CD4-positive, alpha-beta T cell treated with Interleukin-4 for 4 hours (primary cell): ENCODE data around the gene ANKRD24.
"Not testable (repeated sequence)": the region's sequence is repeated elsewhere in the genome, so short reads cannot be mapped to it uniquely, and the experiment has no call there.

Experiments
- DNase-seq: peaks from one replicate; pipeline ENCODE4 v3.0.0-alpha.2; 2020

The ANKRD24 gene

GRCh38 chr19:4182084-4182810 is at the start of gene ANKRD24, which contains the start of gene SIRT6:
TSS of gene ANKRD24 (plus strand) at chr19:4182689. CDS start at chr19:4186426, 3,737 bp downstream.
TSS of gene SIRT6 (minus strand) at chr19:4182563. CDS start at chr19:4182539, 24 bp downstream.
- DNase-seq = peak; percentile 96

DNA sequence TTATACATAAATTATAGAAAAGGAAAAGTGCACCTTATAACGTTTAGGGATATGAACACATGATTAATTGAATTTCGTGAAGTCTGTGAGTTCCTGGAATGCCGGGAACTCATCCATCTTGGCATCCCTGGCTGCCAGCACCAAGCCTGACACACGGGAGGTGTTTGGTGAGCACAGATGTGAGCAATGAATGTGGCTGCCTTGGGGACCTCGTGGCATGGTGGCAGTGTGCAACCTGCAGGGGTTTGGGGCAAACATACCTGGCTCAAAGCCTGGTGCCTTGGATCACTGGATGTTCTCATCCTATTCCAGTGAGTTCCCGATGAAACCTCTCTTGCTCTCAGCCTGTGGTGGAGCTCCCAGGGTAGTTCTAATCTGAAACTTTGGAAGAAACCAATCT is 48.1 kb upstream of the ANKRD24 start:
- no peak for DNase-seq

DNA sequence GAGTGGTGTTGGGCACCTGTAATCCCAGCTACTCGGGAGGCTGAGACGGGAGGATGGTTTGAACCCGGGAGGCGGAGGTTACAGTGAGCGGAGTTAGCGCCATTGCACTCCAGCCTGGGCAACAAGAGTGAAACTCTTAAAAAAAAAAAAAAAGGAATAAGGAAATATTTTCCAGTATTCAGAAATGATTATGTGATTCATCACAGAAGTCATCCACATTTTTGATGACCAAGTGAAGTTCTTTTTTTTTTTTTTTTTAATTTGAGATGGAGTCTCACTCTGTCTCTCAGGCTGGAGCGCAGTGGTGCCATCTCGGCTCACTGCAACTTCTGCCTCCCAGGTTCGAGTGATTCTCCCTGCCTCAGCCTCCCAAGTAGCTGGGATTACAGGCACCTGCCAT is 47.1 kb upstream of the ANKRD24 start:
- DNase-seq = not testable (repeated sequence)

GRCh38 chr19:4136680-4137088 is 45.8 kb upstream of the ANKRD24 start:
- DNase-seq = no peak

DNA sequence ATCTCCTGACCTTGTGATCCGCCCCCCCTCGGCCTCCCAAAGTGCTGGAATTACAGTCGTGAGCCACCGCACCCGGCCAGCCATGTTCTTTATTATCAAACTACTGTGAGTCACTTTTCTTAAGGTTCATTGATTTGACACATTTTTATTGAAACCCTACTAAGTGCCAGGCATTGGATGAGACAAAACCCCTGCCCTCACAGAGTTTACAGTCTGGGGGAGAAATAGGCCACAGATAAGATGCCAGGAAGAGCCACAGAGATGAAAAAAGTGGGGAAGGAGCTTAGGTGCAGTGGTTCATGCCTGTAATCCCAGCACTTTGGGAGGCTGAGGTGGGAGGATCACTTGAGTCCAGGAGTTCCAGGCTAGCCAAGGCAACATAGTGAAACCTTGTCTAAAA is 44.0 kb upstream of the ANKRD24 start:
- DNase-seq = no peak

- DNase-seq = peak; percentile 78
Observed at GRCh38 chr19:4139614-4140236, 42.8 kb upstream of the ANKRD24 start.

GRCh38 chr19:4140237-4140711 is 42.2 kb upstream of the ANKRD24 start:
- peak; percentile 38 for DNase-seq

GRCh38 chr19:4142916-4143315 is 39.6 kb upstream of the ANKRD24 start:
- DNase-seq = not testable (repeated sequence)

DNA sequence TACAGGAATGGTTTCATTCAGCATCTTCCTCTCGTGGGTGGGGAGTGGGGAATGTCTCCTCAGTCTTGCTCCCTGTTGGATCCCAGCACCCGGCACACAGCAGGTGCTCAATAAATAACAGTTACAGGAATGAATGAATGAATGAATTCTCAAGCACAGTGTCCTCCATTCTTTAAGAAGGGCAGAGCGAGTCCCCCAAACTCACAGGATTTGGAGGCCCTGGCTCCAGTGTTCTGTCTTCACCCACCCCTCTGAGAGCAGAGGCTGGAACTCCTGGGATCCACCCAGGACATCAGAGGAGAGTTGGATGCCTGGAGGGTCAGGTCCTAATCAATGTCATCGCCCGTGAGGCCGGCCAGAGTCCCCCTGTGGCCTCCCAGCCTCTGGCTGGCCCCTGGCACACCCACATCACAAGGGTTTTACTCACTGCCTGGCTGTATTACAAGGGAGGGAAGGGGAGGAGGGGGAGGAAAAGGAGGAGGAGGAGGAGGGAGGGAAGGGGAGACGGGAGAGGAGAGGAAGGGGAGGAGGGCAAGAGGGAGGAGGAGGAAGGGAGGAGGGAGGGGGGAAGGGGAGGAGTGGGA is 37.7 kb upstream of the ANKRD24 start:
- no peak for DNase-seq

- DNase-seq = no peak
Observed at GRCh38 chr19:4149518-4150288, 32.8 kb upstream of the ANKRD24 start.

DNA sequence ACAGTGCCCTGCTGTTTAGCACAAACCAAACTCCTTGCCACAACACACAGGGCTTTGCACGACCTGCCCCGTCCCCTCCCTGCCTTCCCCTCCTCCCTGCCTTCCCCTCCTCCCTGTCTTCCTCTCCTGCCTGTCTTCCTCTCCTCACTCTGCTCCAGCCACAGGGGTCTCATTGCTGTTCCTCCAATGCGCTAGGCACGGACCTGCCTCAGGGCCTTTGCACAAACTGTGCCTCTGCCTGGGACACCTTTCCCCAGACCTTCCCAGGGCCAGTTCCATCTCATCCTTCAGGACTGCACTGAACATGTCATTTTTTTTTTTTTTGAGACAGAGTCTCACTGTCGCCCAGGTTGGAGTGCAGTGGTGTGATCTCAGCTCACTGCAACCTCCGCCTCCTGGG is 30.9 kb upstream of the ANKRD24 start:
- no peak for DNase-seq

- DNase-seq = no peak
Observed at GRCh38 chr19:4152241-4152998, 30.1 kb upstream of the ANKRD24 start.

- DNase-seq = no peak
Observed at GRCh38 chr19:4154571-4155312, 27.7 kb upstream of the ANKRD24 start.

DNA sequence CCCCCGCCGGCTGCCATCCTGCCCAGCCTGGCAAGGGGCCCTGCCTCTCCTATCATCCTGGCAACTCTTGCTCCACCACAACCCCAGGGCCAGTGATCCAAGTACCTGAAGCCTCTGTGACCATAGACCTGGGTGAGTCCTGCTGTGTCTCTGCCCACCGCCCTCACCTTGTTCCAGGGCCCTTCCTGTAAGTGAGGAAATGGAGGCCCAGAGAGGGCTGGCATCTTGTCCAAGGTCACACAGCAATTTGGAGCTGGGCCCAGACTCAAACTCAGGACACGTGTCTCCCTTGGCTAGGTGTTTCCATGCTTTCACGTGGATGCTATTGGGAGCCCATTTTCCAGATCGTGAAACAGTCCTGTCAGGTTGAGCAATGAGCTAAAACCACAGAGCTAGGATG is 25.3 kb upstream of the ANKRD24 start:
- no peak for DNase-seq

- DNase-seq = not testable (repeated sequence)
Observed at GRCh38 chr19:4157971-4158370, 24.5 kb upstream of the ANKRD24 start.

DNA sequence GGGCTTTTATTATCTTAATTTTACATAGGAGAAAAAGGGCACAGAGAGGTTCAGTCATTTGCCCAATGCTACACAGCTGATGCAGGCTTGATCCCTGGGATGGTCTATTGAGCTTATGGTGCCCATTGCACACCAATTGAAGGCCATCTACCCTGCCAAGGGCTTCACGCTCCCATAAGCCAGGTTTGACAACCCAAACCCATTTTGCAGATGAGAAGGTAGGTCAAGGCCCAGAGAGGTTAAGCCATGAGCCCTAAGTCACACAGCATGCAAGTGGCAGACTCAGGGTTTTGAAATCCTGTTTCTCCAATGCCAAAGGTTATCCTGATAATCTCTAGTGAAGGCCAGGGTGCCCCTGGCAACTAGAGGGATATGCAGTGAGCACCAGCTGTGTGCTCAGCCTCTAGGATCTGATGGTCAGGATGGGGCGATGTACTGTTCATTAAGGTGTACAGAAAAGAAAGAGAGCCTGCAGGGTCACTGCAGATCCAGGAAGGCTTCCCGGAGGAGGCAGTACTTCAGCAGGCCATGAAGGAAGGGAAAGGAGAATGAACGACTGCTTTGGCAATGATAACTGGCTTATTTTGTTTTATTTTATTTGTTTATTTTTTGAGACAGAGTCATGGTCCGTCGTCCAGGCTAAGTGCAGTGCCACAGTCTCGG is 20.9 kb upstream of the ANKRD24 start:
- no peak for DNase-seq

- no peak for DNase-seq
Observed at GRCh38 chr19:4164262-4164661, 18.2 kb upstream of the ANKRD24 start.

GRCh38 chr19:4171676-4172075 is 10.8 kb upstream of the ANKRD24 start:
- no peak for DNase-seq

DNA sequence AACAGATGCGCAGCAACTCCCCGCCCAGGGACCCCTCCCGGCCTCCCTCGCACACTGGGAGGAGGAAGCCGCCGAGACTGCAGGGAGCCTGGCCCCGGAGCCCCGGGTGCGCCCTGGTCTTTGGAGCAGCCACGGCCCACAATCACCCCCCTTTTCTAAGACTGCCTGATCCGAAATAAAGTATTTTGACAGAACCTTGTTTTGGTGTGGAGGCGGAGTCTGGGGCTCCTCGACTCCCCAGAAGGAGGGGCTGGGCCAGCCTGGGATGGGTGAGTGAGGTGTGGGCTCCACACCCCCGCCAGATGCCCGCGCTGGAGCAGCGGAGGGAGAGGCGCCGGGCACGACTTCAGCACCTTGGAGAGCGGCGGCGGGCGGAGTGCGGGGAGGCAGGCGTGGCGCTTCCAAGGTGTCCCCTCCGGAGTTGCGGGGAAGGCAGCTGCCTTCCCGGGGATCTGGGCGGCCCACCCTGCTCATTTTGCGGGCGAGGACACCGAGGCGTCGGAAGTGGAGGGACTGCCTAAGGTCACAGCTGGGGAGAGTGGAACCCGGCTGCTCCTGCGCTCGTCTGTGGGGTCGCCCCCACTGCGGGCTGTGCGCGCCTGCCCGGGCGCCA is 9.5 kb upstream of the ANKRD24 start:
- peak; percentile 33 for DNase-seq

GRCh38 chr19:4173479-4174212 is 8.8 kb upstream of the ANKRD24 start:
- no peak for DNase-seq
